Hepatic stellate cell (primary cell): Measurements from ENCODE around the gene AGPAT2.
"Not testable (repeated sequence)": the region's sequence is repeated elsewhere in the genome, so short reads cannot be mapped to it uniquely, and the experiment has no call there.

Experiments used
- DNase-seq: peaks from one replicate; pipeline ENCODE4 v3.0.0; 2011; ENCODE audit warnings: low spot score

Gene AGPAT2

GRCh38 chr9:136720251-136720897 lies 33.1 kb upstream of the AGPAT2 start:
- DNase-seq = no peak

GRCh38 chr9:136719195-136719880 lies 32.1 kb upstream of the AGPAT2 start:
- DNase-seq = no peak

- DNase-seq = no peak
Measured at GRCh38 chr9:136718345-136719194, 31.3 kb upstream of the AGPAT2 start.

GRCh38 chr9:136717399-136717798 lies 30.1 kb upstream of the AGPAT2 start:
- no peak for DNase-seq

GRCh38 chr9:136714893-136715274 lies 27.6 kb upstream of the AGPAT2 start:
- no peak for DNase-seq

GRCh38 chr9:136714096-136714892 lies 27.0 kb upstream of the AGPAT2 start:
- no peak for DNase-seq

GRCh38 chr9:136713550-136713949 lies 26.3 kb upstream of the AGPAT2 start:
- DNase-seq = no peak

GRCh38 chr9:136712690-136713544 lies 25.7 kb upstream of the AGPAT2 start:
- no peak for DNase-seq

- no peak for DNase-seq
Measured at GRCh38 chr9:136711751-136712689, 24.8 kb upstream of the AGPAT2 start, which contains the start of gene DIPK1B. Gene DIPK1B (plus strand): TSS chr9:136712572. CDS start chr9:136712666, 94 bp downstream.

GRCh38 chr9:136711219-136711648 lies 24.0 kb upstream of the AGPAT2 start:
- not testable (repeated sequence) for DNase-seq

- no peak for DNase-seq
Measured at GRCh38 chr9:136710543-136710942, 23.3 kb upstream of the AGPAT2 start.

GRCh38 chr9:136709454-136710109 lies 22.3 kb upstream of the AGPAT2 start:
- no peak for DNase-seq

- DNase-seq = no peak
Measured at GRCh38 chr9:136707849-136708517, 20.7 kb upstream of the AGPAT2 start.

GRCh38 chr9:136707011-136707410 lies 19.8 kb upstream of the AGPAT2 start:
- DNase-seq = no peak

- no peak for DNase-seq
Measured at GRCh38 chr9:136705564-136705963, 18.3 kb upstream of the AGPAT2 start.

GRCh38 chr9:136704741-136705140 lies 17.5 kb upstream of the AGPAT2 start:
- DNase-seq = not testable (repeated sequence)

- no peak for DNase-seq
Measured at GRCh38 chr9:136703276-136703860, 16.1 kb upstream of the AGPAT2 start.

- no peak for DNase-seq
Measured at GRCh38 chr9:136701668-136702053, 14.4 kb upstream of the AGPAT2 start.
